Stimulated activated memory B cell treated with anti-CD40 and anti-IgM and Interleukin-4, amounts not matched to agents 10 μg/mL and 1 μg/mL and 100 μg/mL, for 72 hours (primary cell): ENCODE data around the gene BAHD1.

ENCODE experiments used
- ATAC-seq: fragments of 150-1000 bp; cut with Tn5 transposase; 2 replicates; pipeline ENCODE4 v1.10.0; 2021
- H3K27ac Mint-ChIP-seq: one replicate; pipeline ENCODE4 v1.8.0; 2022; ENCODE audit warnings: mild to moderate bottlenecking, mixed read lengths
- H3K27me3 Mint-ChIP-seq: one replicate; pipeline ENCODE4 v1.8.0; 2022; ENCODE audit warnings: mixed read lengths
- H3K36me3 Mint-ChIP-seq: one replicate; pipeline ENCODE4 v1.8.0; 2022; ENCODE audit warnings: mixed read lengths
- H3K4me1 Mint-ChIP-seq: one replicate; pipeline ENCODE4 v1.8.0; 2022; ENCODE audit warnings: mixed read lengths
- H3K4me3 Mint-ChIP-seq: one replicate; pipeline ENCODE4 v1.8.0; 2022; ENCODE audit warnings: mild to moderate bottlenecking, moderate library complexity, mixed read lengths
- H3K9me3 Mint-ChIP-seq: one replicate; pipeline ENCODE4 v1.8.0; 2022; ENCODE audit warnings: mixed read lengths

The BAHD1 gene

DNA sequence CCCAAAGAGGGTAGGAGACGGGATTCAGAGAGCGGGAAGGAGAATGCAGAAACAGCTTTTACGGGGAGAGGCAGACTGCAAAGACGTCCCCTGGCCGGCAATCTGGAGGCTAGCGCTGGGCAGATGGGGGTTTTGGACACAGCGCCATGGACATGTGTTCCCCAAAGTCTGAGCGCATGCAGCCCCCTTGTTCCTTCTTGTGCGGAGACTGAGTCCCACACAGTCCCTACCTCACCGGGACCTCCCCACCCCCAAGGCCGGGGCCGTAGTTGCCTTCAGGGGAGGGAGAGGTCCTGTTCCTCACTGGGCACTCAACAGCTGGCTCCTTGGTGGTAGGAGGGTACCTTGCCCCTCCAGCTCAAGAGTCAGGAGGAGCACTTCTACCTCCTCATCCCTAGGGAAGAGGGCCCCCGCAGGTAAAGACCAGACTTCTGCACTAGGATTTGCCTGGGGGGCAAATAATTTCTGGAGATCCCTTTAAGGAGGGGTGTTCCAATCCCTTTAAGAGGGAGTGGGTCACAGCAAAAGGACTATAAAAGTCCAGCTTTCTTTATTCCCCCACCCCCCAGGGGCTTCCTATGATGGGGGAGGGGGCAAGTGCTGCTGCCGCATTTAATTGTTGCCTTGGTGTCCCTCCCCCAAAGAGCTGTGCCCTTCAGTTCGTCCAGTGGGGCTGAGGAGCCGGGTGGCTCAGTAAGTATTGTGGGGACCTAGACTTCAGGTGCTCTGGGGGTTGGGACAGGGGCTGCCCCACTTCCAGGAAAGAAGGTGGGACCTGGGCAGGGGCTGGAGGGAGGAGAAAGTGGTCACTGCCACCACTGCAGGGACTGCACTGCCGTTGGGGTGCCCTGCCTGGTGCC lies 3.6 kb upstream of the BAHD1 start:
- no peak for ATAC-seq
- Mint-ChIP-seq H3K27me3 (peaks cover 47% of the 10 kb centered on the region), H3K36me3 (no peaks in the 10 kb centered on the region), H3K4me1 (peaks cover 48% of the 10 kb centered on the region), H3K9me3 (no peaks in the 10 kb centered on the region), H3K27ac (peak overlapping the region; percentile 1), H3K4me3 (peak overlapping the region; percentile 64)

DNA sequence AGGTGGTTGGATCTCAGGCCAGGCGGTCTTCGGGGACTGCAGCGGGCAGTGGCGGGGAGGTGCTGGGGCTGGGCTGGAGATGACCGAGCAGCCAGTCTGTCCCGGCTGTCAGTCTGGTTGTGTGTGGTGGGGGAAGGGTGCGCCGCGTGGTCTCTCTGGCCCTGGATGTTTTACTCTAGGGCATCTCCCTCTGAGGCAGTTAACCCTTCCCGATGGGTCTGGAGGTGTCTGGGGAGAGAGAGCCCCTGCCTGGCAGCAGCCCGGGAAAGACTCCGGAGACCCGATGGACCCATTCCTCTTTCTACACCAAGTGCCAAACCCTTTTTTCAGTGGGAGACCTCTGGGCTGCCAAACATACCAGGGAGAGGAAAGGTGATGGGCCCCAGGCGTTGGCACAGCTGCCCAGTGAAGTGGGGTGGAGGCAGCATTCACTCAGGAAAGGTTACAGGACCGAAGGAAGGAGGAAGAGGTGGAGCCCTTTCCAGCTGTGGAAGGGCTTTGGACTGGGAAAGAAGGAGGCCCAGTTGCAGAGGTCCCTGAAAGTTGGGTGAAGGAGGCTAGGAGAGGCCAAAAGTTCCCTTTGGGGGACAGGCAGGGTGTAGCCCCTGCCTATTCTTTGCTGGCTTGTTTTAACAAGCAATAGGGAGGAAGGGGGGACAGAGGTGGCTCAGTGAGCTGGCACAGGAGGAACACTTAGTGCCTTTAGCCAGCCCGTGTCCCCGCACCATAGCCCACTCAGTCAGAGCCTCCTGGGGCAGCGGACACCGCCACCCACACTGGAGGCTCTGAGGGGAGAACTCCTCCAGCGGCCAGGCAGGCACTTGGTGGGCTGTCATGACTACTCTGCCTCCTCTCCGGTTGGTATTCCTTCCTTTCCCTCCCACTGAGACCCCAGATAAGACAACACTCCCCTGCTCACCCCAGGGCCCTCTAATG lies 2.7 kb upstream of the BAHD1 start:
- Mint-ChIP-seq H3K36me3 (no peaks in the 10 kb centered on the region), H3K4me1 (peaks cover 57% of the 10 kb centered on the region), H3K4me3 (no peak overlapping the region), H3K27me3 (peaks cover 47% of the 10 kb centered on the region), H3K9me3 (no peaks in the 10 kb centered on the region), H3K27ac (no peak overlapping the region)
- ATAC-seq, result no peak

DNA sequence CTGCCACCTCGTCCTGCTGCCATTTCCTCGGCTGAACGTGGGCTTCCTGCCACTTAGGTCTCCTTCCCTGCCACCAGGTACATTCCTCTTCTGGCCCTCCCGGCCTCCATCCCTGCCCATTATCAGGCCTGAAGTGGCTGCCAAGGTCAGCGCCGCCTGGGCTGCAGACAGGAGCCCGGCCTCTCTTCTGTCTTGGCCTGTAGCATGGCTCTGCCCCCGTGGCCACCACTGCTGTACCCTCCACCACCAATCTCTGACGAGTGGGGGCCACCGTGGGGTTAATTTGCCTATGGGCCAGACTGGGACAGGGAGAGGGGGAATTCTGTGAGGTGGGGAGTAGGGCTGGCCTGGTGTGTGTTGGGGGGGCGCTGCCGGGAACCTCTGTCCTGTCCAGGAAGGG lies 2.0 kb upstream of the BAHD1 start:
- Mint-ChIP-seq H3K4me3 (no peak overlapping the region), H3K36me3 (no peaks in the 10 kb centered on the region), H3K4me1 (peaks cover 64% of the 10 kb centered on the region), H3K9me3 (no peaks in the 10 kb centered on the region), H3K27me3 (peaks cover 47% of the 10 kb centered on the region), H3K27ac (no peak overlapping the region)
- ATAC-seq, result no peak

DNA sequence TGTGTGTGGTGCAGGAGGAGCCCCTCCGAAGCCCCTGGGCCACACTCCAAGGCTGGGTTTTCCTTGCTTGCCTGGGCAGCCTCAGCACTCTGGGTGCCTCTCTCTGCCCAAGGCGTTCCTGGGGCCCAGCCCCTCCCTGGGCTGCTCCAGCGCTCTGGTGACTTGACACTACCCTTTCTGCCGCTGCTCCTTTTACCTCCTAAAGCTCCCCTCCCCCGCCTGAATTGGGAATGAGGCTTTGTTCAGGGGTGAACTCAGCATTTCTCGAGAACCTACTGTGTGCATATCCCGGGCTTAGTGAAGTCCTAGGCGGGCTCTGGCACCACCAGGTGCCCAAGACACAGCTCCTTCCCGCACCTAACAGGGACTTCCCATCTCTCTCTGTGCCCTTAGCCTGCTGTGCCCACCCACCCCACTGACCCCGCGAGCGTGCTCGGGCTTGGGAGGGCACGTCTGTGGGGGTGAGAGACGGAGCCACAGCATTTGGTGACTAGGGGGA lies 1.2 kb upstream of the BAHD1 start:
- no peaks in the 10 kb centered on the region for H3K9me3 Mint-ChIP-seq
- H3K4me3 Mint-ChIP-seq, result peak overlapping the region; percentile 97
- H3K4me1 Mint-ChIP-seq, result peaks cover 72% of the 10 kb centered on the region
- H3K27ac Mint-ChIP-seq, result peak overlapping the region; percentile 87
- peaks cover 47% of the 10 kb centered on the region for H3K27me3 Mint-ChIP-seq
- no peak for ATAC-seq
- H3K36me3 Mint-ChIP-seq, result no peaks in the 10 kb centered on the region

DNA sequence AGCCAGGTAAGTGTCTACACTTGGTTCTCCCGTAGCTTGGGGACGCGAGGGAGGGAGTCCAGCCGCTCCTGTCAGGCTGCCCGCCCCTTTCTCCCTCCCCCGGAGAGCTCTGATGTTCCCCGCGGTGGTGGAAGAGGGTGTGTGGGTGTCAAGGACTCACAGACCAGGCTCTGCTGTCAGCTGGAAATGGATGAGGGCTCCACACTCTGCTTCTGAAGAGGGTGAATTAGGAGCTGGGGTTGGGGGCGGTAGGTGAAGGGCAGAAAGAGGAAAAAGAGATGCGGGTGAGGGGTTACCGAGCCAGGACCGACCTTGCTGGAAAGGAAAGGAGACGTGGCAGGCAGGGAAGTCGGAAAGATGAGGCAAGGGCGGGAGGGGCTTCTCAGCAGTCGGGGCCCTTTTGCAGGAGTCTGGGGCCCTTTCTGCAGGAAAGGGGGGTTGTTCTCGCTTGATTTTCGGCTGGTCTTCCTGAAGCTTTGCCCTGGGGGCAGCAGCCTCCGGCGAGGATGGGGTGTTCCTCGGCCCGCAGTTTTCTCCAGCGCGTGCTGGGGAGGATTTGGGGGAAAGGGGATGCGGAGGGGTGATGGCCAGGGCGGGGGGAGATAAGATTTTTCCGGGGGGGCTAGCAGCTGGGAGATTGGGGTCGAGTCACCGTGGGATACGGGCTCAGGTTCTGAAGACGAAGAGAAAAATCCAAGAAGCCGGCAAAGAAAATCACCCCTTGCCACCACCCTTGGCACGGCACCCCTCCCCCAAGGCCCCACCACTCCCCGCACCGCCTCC lies 602 bp upstream of the BAHD1 start:
- peak overlapping the region; percentile 97 for H3K4me3 Mint-ChIP-seq
- no peaks in the 10 kb centered on the region for H3K9me3 Mint-ChIP-seq
- peaks cover 47% of the 10 kb centered on the region for H3K27me3 Mint-ChIP-seq
- no peaks in the 10 kb centered on the region for H3K36me3 Mint-ChIP-seq
- no peak for ATAC-seq
- peak overlapping the region; percentile 87 for H3K27ac Mint-ChIP-seq
- peaks cover 78% of the 10 kb centered on the region for H3K4me1 Mint-ChIP-seq

DNA sequence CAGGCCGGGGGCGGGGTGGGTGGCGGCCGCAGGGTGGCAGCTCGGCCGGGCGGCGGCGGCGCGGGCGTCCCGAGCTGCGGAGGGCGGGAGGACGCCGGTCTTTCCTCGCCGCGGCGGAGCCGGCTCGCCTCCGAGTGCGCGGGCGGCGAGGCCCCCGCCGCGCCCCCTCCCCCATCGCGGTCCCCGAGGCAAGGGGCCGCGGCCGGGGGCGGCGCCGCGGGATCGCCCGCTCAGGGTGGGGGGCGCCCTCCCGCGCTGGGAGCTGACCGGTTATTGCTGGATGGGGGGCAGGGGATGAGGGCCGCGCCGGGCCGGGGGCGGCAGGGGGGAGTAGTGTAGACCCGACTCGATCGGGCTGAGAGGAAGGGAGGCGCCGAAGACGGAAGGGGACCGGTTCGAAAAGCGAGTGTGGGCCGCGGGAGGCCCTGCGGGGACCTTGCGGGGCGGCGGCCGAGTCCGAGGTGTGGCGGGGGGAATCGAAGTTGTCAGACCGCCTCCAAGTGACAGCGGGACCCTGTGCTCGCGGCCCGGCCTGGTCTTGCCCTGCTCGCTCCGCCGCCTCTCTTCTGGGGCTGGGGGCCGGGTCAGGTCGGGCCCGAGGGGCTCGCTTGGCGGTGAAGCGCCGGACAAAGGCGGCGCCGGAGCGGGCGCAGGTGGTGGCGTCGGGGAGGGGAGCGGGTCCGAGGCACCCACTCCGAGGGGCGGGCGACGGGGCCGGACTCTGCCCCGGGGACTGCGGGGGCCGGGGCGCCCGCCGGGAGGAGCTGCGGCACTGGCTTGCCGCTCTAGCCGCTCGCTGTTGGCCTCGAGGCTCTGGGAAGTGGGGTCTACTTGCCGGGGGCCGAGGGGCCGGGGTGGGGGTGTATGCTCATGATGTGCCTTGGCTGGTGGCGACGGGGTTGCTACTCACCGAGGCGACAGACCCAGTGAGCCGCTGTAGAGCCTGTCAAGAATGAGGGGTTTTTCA lies 1.1 kb downstream of the BAHD1 start:
- H3K4me3 Mint-ChIP-seq, result peak overlapping the region; percentile 88
- peaks cover 71% of the 10 kb centered on the region for H3K4me1 Mint-ChIP-seq

DNA sequence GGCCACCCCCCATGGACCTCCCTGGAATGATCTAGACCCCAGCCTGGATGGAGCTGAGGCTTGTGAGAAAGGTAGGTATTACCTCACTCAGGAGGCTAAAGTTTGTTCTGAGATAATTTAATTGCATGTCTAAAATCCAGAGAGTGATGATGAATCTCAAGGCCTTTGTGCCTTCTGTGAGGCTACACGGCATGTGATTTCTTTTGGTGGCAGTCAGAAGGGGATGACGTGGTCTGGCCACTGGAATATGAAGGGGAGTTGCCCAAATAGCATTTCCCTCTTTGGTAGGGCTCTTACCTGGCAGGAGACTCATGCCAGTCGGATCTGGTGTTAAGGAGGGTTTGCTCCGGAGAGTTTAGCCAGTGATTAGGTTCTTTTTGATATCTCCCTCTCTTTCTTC lies 2.5 kb downstream of the BAHD1 start:
- peaks cover 22% of the 10 kb centered on the region for H3K27me3 Mint-ChIP-seq
- H3K36me3 Mint-ChIP-seq, result no peaks in the 10 kb centered on the region
- no peak for ATAC-seq
- H3K4me3 Mint-ChIP-seq, result peak overlapping the region; percentile 88
- no peaks in the 10 kb centered on the region for H3K9me3 Mint-ChIP-seq
- no peak overlapping the region for H3K27ac Mint-ChIP-seq
- H3K4me1 Mint-ChIP-seq, result peaks cover 58% of the 10 kb centered on the region

More for the DNA sequence above, 1.1 kb downstream of the BAHD1 start:
- Mint-ChIP-seq H3K27ac (no peak overlapping the region), H3K9me3 (no peaks in the 10 kb centered on the region), H3K27me3 (peaks cover 36% of the 10 kb centered on the region), H3K36me3 (no peaks in the 10 kb centered on the region)
- ATAC-seq, result peak; percentile 0

DNA sequence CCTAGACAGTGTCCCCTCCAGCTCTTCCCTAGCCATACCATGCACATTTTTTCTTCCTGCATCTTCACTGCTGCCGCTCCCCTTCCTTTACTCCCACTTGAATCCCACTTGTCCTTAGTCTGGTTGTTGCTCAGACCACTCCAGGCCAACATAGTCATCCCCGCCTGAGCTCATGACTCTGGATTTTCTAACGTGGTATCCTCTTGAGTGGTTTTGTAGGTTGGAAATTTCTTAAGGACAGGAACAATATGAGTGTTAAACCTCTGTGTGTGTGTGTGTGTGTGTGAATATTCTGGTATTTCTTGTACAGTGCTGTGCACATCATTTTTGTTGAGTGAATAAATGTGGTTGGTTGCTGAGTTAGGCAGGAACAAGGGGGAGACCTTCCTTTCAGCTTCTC lies 3.1 kb downstream of the BAHD1 start:
- H3K9me3 Mint-ChIP-seq, result no peaks in the 10 kb centered on the region
- ATAC-seq, result no peak
- H3K4me1 Mint-ChIP-seq, result peaks cover 53% of the 10 kb centered on the region
- H3K36me3 Mint-ChIP-seq, result no peaks in the 10 kb centered on the region
- H3K4me3 Mint-ChIP-seq, result peak overlapping the region; percentile 19
- H3K27me3 Mint-ChIP-seq, result peaks cover 16% of the 10 kb centered on the region
- no peak overlapping the region for H3K27ac Mint-ChIP-seq

DNA sequence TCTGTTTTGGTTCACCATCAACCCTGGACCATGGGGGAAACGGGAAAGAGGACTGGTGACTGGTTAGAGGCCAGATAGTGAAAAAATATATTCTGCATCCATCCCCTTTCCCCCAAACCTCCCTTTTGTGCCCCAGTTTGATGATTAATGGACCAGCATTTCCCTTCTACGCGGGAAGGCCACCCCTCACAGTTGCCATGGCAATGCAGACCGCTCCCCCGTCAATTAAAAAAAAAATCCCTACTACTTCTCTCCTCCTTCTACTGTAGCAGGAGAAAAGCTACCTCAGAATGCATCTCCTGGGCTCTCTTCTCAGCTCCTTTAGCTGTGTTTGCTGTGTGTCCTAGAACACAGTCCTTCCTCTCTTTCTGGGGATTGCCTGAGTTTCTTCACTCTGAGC lies 4.0 kb downstream of the BAHD1 start:
- H3K9me3 Mint-ChIP-seq, result no peaks in the 10 kb centered on the region
- H3K27ac Mint-ChIP-seq, result no peak overlapping the region
- H3K27me3 Mint-ChIP-seq, result peaks cover 7% of the 10 kb centered on the region
- peaks cover 52% of the 10 kb centered on the region for H3K4me1 Mint-ChIP-seq
- no peaks in the 10 kb centered on the region for H3K36me3 Mint-ChIP-seq
- no peak for ATAC-seq
- H3K4me3 Mint-ChIP-seq, result no peak overlapping the region

DNA sequence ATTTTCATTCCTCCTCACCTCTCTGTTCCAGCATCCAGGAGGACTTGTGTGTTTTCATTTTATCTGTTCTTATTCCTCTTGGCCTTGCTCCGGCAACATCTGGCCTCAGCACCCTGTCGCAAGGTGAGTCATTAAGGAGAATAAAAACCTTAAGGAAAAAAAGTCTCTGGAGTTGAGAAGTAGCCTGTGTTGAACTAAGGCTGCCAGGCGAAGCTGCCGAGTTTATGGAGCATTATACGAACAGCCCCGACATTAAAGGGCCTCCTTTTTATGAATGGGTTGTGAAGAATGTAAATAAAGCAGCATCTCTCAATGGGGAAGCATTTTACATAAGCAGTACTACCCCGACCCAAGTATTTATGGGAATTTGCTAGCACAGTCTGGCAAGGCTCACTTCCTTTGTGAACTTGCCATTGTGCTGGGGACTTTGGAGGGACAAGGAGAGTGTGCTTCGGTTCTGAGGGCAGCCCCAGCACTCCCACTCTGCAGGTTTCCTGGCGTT lies 4.7 kb downstream of the BAHD1 start:
- Mint-ChIP-seq H3K27ac (no peak overlapping the region), H3K27me3 (no peaks in the 10 kb centered on the region), H3K9me3 (no peaks in the 10 kb centered on the region), H3K4me3 (no peak overlapping the region), H3K36me3 (no peaks in the 10 kb centered on the region), H3K4me1 (peaks cover 53% of the 10 kb centered on the region)
- ATAC-seq, result no peak

DNA sequence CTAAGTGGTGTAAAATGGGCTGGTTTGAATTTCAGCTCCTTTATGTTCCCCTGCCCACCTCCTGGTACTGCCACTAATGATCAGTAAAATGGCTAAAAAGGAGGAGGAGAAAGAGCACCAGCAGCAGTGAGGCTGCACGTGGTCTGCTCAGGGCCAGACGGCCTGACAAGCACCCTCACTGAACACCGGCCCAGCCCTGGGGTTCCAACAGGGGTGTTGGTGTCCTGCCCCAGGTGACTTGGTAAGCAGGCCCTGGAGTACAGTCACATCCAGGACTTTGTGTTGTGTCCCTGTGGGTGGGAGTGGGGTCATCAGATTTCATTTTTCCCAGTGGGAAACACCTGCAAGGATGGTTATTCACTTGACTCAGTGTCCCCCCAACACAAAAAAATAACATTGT lies 5.4 kb downstream of the BAHD1 start:
- no peak for ATAC-seq
- Mint-ChIP-seq H3K4me1 (peaks cover 56% of the 10 kb centered on the region), H3K4me3 (no peak overlapping the region), H3K36me3 (no peaks in the 10 kb centered on the region), H3K9me3 (no peaks in the 10 kb centered on the region), H3K27me3 (no peaks in the 10 kb centered on the region), H3K27ac (no peak overlapping the region)

DNA sequence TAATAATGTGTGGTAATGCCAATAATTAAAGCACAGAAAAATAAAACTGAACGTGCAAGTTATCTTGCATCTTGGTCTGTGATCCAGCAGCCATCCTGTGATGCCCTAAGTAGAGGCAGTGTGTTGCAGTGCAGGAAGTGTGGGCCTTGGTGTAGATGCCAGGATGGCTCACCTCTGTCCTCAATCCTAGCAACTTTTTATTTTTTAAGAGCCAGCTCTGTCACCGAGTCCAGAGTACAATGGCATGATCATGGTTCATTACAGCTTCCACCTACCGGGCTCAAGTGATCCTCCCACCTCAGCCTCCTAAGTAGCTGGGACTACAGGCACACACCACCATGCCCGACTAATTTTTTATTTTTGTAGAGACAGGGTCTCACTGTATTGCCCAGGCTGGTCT lies 7.6 kb downstream of the BAHD1 start:
- Mint-ChIP-seq H3K36me3 (no peaks in the 10 kb centered on the region), H3K27ac (no peak overlapping the region), H3K4me1 (peaks cover 67% of the 10 kb centered on the region), H3K27me3 (no peaks in the 10 kb centered on the region), H3K4me3 (no peak overlapping the region), H3K9me3 (no peaks in the 10 kb centered on the region)
- ATAC-seq, result no peak

DNA sequence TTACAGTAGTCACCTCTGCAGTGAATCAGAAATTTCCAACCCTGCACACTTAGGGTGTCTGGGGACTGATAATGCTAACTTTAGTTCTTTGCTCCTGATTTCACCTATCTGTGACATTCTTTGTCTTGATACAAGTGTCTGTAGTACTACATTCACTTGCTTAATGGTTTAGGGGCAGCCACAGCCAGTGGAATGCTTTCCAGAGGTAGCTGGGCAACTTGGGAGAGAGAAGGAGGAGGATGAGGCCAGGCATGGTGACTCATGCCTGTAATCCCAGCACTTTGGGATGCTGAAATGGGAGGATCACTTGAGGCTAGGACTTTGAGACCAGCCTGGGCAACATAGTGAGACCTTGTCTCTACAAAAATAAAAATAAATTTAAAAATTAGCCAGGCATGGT lies 8.5 kb downstream of the BAHD1 start:
- Mint-ChIP-seq H3K27ac (no peak overlapping the region), H3K4me3 (no peak overlapping the region), H3K27me3 (no peaks in the 10 kb centered on the region), H3K4me1 (peaks cover 67% of the 10 kb centered on the region), H3K9me3 (no peaks in the 10 kb centered on the region), H3K36me3 (no peaks in the 10 kb centered on the region)
- ATAC-seq, result no peak

DNA sequence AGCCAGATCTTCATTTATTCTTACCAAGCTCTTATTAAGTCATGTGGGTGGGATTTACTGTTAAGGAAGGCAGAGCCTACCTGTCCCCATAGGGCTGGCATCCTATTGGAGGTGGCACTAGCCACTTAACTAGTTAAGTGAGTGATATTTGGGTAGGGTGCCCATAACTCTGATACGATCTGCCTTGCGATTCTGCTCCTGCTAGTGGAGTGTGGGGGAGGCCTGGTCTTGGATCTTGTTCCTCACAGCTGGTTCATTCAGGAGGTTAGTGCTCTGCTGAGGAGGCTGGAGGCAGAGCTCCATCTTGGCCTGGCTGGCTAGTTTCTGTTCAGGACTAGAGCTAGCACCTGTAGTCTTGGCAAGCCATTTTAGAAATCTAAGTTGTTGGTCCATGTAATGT lies 9.3 kb downstream of the BAHD1 start:
- Mint-ChIP-seq H3K4me3 (no peak overlapping the region), H3K27me3 (no peaks in the 10 kb centered on the region), H3K27ac (no peak overlapping the region), H3K9me3 (no peaks in the 10 kb centered on the region), H3K36me3 (no peaks in the 10 kb centered on the region), H3K4me1 (peaks cover 67% of the 10 kb centered on the region)
- ATAC-seq, result no peak
